ENCODE data around the gene GALNTL6. TPM values are rescaled to one million over a fixed set of nuclear protein-coding genes. Genes with fewer than 3 reads are reported as not detected.

The GALNTL6 gene
- total and polyA plus RNA-seq, 2 experiments from 2014 or later = not detected

GRCh38 chr4:171954650-171955049 is 141.4 kb downstream of the GALNTL6 start:
- Histone ChIP-seq H3K4me3 (no peak overlapping the region), H3K9me2 (ENCODE audit: insufficient read depth) (no peaks in the 10 kb centered on the region), H3K9ac (no peak overlapping the region), H3K4me1 (ENCODE audit: insufficient read depth) (no peaks in the 10 kb centered on the region), H3F3A (ENCODE audit: insufficient read depth) (no peaks in the 10 kb centered on the region), H3K9me3 (ENCODE audit: low read depth) (no peaks in the 10 kb centered on the region), H3K27ac (no peak overlapping the region), H3K79me2 (ENCODE audit: insufficient read depth) (no peaks in the 10 kb centered on the region), H4K20me1 (ENCODE audit: insufficient read depth) (no peaks in the 10 kb centered on the region), H2AFZ (no peak overlapping the region), H3K27me3 (replicated peaks; ENCODE audit: insufficient read depth) (no peaks in the 10 kb centered on the region), H3K36me3 (ENCODE audit: low read depth) (no peaks in the 10 kb centered on the region), H3K4me2 (ENCODE audit: unreplicated experiment) (no peak overlapping the region)
- DNase-seq = no peak
- WGBS, 2 experiments (ENCODE audit: low coverage in 1 of 2, low lambda C conversion rate in 2 of 2, missing lambda C conversion rate in 2 of 2) = 12 to 13% methylated on average over 1 of the region's 1 CpG
- in situ Hi-C loops (cut with MboI) = no loop called here
- TF ChIP-seq EZH2 (IDR thresholded peaks at IDR 0.05; ENCODE audit: insufficient read depth, poor library complexity, severe bottlenecking) = no peak
- no peak for TF ChIP-seq EZH2phosphoT487 (IDR thresholded peaks at IDR 0.05; ENCODE audit: insufficient read depth, low read depth)

GRCh38 chr4:171956678-171957077 is 143.5 kb downstream of the GALNTL6 start:
- Histone ChIP-seq H3K4me2 (ENCODE audit: unreplicated experiment) (no peak overlapping the region), H3F3A (ENCODE audit: insufficient read depth) (no peaks in the 10 kb centered on the region), H3K4me3 (no peak overlapping the region), H3K27ac (no peak overlapping the region), H3K27me3 (replicated peaks; ENCODE audit: insufficient read depth) (no peaks in the 10 kb centered on the region), H4K20me1 (ENCODE audit: insufficient read depth) (no peaks in the 10 kb centered on the region), H3K36me3 (ENCODE audit: low read depth) (no peaks in the 10 kb centered on the region), H3K79me2 (ENCODE audit: insufficient read depth) (no peaks in the 10 kb centered on the region), H3K9me2 (ENCODE audit: insufficient read depth) (no peaks in the 10 kb centered on the region), H3K4me1 (ENCODE audit: insufficient read depth) (no peaks in the 10 kb centered on the region), H2AFZ (no peak overlapping the region), H3K9me3 (ENCODE audit: low read depth) (no peaks in the 10 kb centered on the region), H3K9ac (no peak overlapping the region)
- WGBS, 2 experiments (ENCODE audit: low coverage in 1 of 2, low lambda C conversion rate in 2 of 2, missing lambda C conversion rate in 2 of 2) = 42 to 48% methylated on average over 4 of the region's 4 CpGs
- in situ Hi-C loops (cut with MboI) = no loop called here
- DNase-seq = no peak
- TF ChIP-seq EZH2 (IDR thresholded peaks at IDR 0.05; ENCODE audit: insufficient read depth, poor library complexity, severe bottlenecking) (no peak), EZH2phosphoT487 (IDR thresholded peaks at IDR 0.05; ENCODE audit: insufficient read depth, low read depth) (no peak)

- Histone ChIP-seq H3K4me3 (no peak overlapping the region), H3K9me3 (ENCODE audit: low read depth) (no peaks in the 10 kb centered on the region), H3K9ac (no peak overlapping the region), H2AFZ (no peak overlapping the region), H4K20me1 (ENCODE audit: insufficient read depth) (no peaks in the 10 kb centered on the region), H3K27me3 (replicated peaks; ENCODE audit: insufficient read depth) (no peaks in the 10 kb centered on the region), H3F3A (ENCODE audit: insufficient read depth) (no peaks in the 10 kb centered on the region), H3K36me3 (ENCODE audit: low read depth) (no peaks in the 10 kb centered on the region), H3K4me2 (ENCODE audit: unreplicated experiment) (no peak overlapping the region), H3K79me2 (ENCODE audit: insufficient read depth) (no peaks in the 10 kb centered on the region), H3K27ac (no peak overlapping the region), H3K9me2 (ENCODE audit: insufficient read depth) (no peaks in the 10 kb centered on the region), H3K4me1 (ENCODE audit: insufficient read depth) (no peaks in the 10 kb centered on the region)
- TF ChIP-seq EZH2phosphoT487 (IDR thresholded peaks at IDR 0.05; ENCODE audit: insufficient read depth, low read depth) = no peak
- no peak for TF ChIP-seq EZH2 (IDR thresholded peaks at IDR 0.05; ENCODE audit: insufficient read depth, poor library complexity, severe bottlenecking)
- WGBS, 2 experiments (ENCODE audit: low coverage in 1 of 2, low lambda C conversion rate in 2 of 2, missing lambda C conversion rate in 2 of 2) = 19 to 23% methylated on average over 5 of the region's 5 CpGs
- in situ Hi-C loops (cut with MboI) = no loop called here
- no peak for DNase-seq
Observed at GRCh38 chr4:171962110-171962509, 148.9 kb downstream of the GALNTL6 start.

- DNase-seq = no peak
- Histone ChIP-seq H3K27me3 (replicated peaks; ENCODE audit: insufficient read depth) (no peaks in the 10 kb centered on the region), H3K9ac (no peak overlapping the region), H3K27ac (no peak overlapping the region), H3K4me3 (no peak overlapping the region), H4K20me1 (ENCODE audit: insufficient read depth) (no peaks in the 10 kb centered on the region), H2AFZ (no peak overlapping the region), H3K9me2 (ENCODE audit: insufficient read depth) (no peaks in the 10 kb centered on the region), H3K4me2 (ENCODE audit: unreplicated experiment) (no peak overlapping the region), H3F3A (ENCODE audit: insufficient read depth) (no peaks in the 10 kb centered on the region), H3K9me3 (ENCODE audit: low read depth) (no peaks in the 10 kb centered on the region), H3K4me1 (ENCODE audit: insufficient read depth) (no peaks in the 10 kb centered on the region), H3K79me2 (ENCODE audit: insufficient read depth) (no peaks in the 10 kb centered on the region), H3K36me3 (ENCODE audit: low read depth) (no peaks in the 10 kb centered on the region)
- TF ChIP-seq EZH2phosphoT487 (IDR thresholded peaks at IDR 0.05; ENCODE audit: insufficient read depth, low read depth) (no peak), EZH2 (IDR thresholded peaks at IDR 0.05; ENCODE audit: insufficient read depth, poor library complexity, severe bottlenecking) (no peak)
- 46 to 48% methylated on average over 2 of the region's 2 CpGs for WGBS, 2 experiments (ENCODE audit: low coverage in 1 of 2, low lambda C conversion rate in 2 of 2, missing lambda C conversion rate in 2 of 2)
- in situ Hi-C loops (cut with MboI) = no loop called here
Observed at GRCh38 chr4:171966356-171966755, 153.2 kb downstream of the GALNTL6 start.

DNA sequence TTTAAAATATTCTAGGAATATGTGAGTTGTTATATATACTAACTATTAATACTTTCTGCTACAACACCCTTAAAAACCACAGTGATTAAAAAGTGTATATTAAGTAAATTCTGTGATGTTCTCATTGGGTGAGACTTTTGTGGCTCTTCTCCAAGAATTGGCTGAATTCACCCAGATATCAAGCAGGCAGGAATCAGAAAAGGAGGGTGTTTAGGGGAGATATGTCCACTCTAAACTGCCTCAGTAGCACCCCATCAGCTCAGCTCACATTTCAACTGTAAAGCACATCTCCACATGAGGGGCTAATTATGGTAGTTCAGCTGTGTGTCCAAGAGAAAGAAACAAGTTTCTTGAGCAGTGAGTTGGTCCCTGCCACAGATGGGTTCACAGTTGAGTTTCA is 165.0 kb downstream of the GALNTL6 start:
- H3K27ac ChIP-seq = no peak overlapping the region
- no peak for TF ChIP-seq EZH2phosphoT487 (IDR thresholded peaks at IDR 0.05; ENCODE audit: insufficient read depth, low read depth)
- no peak for TF ChIP-seq EZH2 (IDR thresholded peaks at IDR 0.05; ENCODE audit: insufficient read depth, poor library complexity, severe bottlenecking)
- no peaks in the 10 kb centered on the region for H3K36me3 ChIP-seq (ENCODE audit: low read depth)
- H3K4me2 ChIP-seq (ENCODE audit: unreplicated experiment) = no peak overlapping the region
- no peaks in the 10 kb centered on the region for H3K27me3 ChIP-seq (replicated peaks; ENCODE audit: insufficient read depth)
- in situ Hi-C loops (cut with MboI) = no loop called here
- H3K9me3 ChIP-seq (ENCODE audit: low read depth) = no peaks in the 10 kb centered on the region
- no peak overlapping the region for H3K9ac ChIP-seq
- no peak for DNase-seq
- H3K9me2 ChIP-seq (ENCODE audit: insufficient read depth) = no peaks in the 10 kb centered on the region
- no peak overlapping the region for H2AFZ ChIP-seq
- H3F3A ChIP-seq (ENCODE audit: insufficient read depth) = no peaks in the 10 kb centered on the region
- no peaks in the 10 kb centered on the region for H3K4me1 ChIP-seq (ENCODE audit: insufficient read depth)
- H4K20me1 ChIP-seq (ENCODE audit: insufficient read depth) = no peaks in the 10 kb centered on the region
- H3K79me2 ChIP-seq (ENCODE audit: insufficient read depth) = no peaks in the 10 kb centered on the region
- H3K4me3 ChIP-seq = no peak overlapping the region
